Left forelimb (tissue), 1 donor: Measurements from ENCODE around the gene TMEM260.
"Not testable (repeated sequence)": the region's sequence is repeated elsewhere in the genome, so short reads cannot be mapped to it uniquely, and the experiment has no call there.

ENCODE experiments used
- DNase-seq: peaks from one replicate; pipeline ENCODE4 v3.0.0-alpha.2; 2018; ENCODE audit warnings: low spot score

TMEM260 gene

DNA sequence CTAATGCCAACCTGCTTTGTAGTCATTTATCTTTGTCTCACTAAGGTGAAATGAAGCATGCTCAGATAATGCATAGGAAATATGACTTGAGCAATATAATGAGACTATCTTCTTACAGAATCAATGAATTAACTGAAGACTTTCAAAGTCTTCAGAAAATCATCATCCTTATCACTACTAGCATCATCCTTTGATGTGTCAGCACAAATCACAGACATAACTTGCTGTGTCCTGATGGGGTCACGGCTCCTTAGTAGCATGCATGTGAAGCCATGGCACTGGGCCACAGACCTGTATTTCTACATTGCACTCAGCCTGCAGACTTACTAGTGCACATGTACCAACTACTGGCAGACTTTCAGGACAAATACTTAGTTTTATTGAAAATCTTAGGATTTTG, 18.9 kb downstream of the TMEM260 start:
- DNase-seq: no peak

DNA sequence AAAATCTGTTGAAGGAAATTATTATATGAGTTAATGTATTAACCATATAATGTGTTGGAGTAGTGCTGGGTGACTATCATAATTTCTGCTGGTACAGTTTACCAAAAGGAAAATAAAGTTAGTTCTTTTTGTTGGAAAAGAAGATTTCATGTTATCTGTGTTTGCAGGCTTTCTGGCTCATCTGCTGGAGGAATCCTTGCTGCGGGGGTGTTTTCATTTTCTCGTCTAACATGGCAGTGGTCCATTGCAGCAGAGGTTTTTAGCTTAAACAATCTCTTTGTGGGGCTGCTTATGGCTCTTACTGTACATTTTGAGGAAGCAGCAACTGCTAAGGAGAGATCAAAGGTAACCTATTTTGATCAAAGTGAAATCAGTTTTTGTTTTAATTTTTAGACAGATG, 24.1 kb downstream of the TMEM260 start:
- no peak for DNase-seq

DNA sequence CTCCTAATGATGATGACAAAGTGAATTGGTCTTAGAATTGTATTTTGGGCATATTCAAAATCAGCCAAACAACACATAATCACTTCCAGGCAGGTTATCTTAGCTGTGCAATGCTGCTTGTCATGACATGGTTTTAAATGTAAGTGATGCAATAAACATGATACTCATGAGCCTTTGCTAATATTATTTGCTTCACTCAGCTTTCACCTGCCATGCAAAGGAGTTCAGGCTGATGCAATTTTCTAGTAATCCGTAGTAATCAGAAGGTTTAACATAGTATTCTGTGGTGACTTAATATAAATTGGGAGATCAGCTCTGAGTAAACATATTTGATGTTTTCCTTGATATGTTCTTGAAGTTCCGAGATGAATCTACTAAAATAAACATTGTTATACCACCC, 29.1 kb downstream of the TMEM260 start:
- DNase-seq: no peak

DNA sequence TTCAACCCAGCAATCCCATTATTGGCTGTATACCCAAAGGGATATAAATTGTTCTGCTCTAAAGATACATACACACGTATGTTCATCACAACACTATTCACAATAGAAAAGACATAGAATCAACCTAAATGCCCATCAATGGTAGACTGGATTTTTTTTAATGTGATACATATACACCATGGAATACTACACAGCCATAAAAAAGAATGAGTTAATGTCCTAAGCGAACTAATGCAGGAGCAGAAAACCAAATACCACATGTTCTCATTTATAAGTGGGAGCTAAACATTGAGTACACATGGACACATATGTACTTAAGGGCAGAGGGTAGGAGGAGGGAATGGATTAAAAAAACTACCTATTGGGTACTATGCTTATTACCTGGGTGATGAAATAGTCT, 32.1 kb downstream of the TMEM260 start:
- DNase-seq: not testable (repeated sequence)

DNA sequence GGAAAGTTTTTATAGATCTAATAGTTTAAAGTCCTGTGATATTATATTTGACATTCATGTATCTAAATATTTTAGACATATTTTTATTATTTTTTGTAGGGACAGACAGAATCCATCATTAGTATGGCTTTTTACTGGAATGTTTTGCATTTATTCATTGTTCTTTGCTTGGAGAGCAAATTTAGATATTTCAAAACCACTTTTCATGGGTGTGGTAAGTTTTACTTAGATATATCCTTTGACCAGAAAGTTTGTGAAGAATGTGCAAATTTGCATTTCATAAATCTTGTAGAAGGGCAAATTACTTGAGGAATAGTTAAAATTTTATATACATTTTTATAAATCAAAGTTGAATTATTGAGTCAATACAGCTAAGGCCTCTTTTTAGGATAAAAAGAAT, 37.5 kb downstream of the TMEM260 start:
- no peak for DNase-seq

DNA sequence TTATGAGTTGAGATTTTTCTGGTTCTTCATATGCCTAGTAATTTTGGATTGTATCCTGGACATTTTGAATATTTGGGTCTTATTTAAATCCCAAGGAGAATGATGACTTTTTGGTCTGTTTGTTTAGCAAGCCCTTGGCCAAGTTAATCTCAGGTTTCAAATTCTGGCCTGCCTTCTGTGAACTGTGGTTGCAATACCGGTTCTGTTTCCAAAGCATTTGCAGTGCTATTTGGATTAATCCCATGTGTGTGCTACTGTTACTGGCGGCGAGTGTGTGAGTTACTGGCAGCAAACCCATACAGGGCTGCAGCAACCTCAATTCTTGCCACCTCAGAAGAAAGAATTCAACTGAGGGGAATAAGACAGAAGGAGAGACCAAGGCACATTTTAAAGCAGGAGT, 51.1 kb downstream of the TMEM260 start:
- no peak for DNase-seq

DNA sequence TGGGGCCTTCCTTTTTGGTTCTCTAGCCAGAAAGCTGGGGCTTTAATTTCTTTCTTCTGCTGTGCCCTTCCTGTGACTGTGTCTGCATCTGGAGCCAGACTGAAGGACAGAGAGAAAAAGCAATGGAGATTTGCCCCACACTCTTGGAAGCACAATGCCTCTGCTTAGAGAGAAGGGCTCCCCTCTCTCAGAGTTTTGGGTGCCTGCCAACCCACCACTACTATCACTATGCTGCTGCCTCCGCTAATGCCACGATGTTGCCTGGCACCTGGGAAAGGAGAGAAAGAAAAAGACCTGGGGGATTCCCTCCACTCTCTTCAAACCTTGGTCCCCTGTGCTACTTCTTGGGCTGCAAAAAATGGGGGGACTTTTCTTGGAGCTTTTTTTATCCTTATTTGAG, 52.6 kb downstream of the TMEM260 start:
- DNase-seq: no peak

DNA sequence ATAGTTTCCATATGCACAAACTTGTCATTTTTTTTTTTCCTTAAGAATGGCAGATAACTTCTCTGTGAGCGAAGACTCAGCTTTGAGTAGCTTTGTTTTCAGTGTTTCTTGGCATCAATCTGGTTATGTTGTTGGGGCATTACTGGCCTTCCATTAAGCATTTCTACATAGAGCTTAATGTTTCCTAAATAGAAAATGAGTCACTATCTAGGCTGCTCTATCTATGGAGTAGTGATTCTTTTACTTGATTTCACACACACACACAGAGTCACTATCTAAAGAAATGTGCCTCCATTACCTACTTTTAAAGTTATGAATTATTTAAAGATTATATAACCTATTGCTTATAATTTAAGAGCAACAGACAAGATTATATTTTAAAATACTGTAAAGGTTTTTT, 53.9 kb downstream of the TMEM260 start:
- DNase-seq: no peak

DNA sequence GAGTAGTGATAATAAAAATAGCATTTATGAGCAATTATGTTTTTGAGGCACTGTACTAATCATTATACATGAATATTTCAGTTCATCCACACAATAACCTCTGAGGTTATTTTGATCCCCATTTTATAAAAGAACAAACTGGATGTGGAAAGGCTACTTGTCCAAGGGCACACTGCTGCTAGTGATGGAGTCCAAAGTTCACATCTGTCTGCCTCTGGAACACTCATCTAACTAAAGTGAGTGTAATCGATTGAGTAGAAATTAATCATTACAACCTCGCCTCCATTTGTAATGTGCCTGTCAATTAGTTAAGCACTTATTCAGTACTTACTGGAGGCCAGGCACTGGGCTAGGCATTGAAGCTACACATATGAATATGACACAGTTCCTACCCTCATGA, 55.4 kb downstream of the TMEM260 start:
- DNase-seq: no peak

DNA sequence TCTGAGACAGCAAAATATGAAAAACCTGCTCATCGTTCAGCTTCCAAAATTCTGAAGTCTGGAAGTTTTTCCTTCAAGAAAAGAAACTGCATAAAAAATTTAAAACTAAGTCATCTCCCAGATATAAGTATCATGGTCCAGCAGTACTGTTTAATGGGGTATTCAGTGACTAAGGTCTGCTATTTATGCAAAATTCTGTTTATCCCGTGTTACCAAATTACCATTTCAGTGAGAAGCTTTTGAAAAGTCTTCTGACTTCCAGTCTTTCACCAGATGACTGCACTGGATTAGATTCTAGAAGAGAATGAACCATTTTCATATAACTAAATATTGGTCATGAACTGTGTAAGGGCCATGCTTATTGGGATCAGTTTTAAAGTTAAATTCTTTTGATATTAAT, 67.9 kb downstream of the TMEM260 start:
- no peak for DNase-seq

DNA sequence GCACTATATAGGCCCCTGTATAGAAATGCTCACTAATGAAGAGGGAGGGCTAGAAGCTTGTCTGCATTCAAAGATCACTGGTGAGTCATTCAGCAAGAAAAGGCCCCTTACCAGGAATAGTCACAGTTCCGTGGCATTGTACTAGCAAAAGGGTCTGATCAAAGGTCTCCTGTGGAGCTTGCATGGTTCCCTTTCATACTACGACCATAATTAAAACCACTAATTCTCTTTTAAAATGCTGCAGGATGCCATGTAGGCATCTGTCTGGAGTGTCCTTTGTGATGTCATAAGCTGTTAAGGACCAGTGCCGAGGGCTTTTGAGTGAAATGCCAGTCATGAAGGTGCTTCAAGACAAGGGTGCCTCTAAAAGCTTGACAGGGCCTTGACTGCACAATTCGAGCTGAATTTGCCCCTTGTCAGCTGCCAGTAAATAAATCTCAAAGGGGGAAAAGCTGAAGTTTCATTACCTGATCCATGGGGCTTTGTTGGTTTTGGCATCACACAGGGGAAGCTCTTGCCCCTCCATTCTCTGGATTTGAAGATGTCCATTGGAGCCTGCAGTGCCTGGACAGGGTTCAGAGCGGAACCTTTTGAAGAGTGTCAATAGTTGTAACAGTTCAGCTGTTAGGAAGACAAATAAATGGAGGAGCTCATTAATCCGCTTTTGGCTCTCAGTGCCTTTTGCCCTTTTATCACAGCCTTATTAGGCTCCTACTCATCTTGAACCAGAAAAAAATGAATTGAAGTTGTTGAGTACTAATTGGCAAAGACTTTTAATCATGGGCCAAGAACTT, 69.1 kb downstream of the TMEM260 start:
- no peak for DNase-seq

DNA sequence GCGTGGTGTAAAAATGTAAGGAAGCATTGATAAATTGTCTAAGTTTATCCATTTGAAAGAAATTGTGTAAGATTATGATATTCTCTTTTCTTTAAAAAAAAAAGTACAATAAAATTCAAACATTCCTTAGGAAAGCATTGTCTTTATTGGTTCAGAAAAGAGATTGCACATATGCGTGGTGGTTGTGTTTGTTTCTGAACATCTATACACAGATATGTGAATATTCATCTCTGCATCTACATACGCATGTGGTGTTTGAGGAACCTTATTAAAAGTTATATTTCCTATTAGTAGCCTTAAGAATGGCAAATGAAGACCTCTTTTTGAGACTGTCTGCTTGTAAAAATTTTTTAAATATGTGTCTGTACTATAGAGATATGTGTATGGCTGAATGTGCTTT, 69.8 kb downstream of the TMEM260 start:
- no peak for DNase-seq

DNA sequence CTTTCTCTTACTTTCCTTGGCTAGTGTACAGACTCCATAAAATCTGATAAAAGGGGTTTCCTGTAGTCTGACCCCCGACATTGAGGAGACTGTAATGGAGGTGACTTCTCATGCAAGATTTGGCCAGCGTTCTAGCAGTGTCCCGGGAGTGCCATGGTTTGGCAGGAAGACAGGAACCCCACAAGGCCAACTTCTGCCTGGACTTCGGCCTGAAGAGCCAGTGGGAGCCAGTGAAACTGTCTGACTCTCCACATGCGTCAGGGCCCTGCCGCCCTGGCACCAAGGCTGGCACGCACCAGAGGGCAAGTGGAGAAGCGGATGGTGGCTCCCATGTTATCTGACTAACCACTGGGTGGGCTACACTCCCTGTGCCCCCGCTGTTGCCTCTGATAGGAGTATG, 70.5 kb downstream of the TMEM260 start:
- DNase-seq: no peak

DNA sequence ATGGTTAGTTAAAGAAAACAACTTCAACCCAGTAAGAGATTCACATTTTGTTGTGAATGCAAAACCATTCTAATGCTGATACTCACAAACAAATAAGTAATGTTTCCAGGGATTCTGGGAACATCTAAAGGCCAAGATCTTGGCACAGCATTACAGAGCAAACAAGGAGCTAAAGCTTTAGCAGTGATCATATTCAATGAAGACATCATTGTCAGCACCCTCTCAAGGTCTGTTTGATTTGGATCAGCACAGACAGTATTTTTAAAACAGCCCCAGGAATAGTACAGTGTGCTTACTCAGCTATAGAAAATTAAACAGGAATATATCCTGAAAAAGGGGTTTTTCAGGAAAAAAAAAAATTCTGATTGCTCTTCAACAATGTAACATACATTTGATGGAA, 71.4 kb downstream of the TMEM260 start:
- DNase-seq: no peak

DNA sequence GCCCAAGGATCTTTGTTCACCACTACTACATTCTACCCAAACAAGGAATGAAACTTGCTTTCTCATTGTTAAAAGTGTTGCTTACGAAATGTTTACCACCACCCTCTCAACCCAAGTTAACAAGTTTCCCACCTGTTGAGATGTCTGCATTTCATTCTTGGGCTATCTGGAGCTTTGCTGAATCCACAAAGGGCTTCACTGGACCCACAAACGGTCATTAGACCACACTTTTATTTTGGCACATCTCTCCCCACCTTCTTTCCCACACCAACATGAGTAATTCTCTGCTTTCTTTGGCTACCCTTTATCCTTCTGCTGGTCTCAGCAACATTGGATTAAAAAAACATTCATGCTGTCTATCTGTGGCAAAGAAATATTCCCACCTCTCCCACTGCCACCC, 78.0 kb downstream of the TMEM260 start:
- DNase-seq: no peak

DNA sequence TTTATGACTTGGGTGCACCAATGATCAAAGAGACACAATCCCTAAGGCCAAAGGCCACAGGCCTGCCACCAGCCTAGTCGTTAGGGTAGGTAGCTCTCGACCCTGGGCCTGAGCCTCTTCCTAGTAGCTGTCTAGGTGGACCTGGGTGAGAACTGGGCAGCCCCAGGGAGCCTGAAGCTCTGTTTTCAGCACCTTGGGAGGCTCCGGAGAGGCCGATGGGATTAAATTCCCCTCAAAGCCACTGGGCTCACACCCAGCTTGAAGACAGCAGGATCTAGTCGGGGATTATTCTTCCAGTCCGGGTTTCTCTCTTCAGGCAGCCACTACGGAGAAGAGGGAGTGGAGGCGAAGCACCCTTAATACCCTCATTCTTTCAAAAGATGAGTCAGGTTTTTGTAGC, 79.8 kb downstream of the TMEM260 start:
- no peak for DNase-seq

DNA sequence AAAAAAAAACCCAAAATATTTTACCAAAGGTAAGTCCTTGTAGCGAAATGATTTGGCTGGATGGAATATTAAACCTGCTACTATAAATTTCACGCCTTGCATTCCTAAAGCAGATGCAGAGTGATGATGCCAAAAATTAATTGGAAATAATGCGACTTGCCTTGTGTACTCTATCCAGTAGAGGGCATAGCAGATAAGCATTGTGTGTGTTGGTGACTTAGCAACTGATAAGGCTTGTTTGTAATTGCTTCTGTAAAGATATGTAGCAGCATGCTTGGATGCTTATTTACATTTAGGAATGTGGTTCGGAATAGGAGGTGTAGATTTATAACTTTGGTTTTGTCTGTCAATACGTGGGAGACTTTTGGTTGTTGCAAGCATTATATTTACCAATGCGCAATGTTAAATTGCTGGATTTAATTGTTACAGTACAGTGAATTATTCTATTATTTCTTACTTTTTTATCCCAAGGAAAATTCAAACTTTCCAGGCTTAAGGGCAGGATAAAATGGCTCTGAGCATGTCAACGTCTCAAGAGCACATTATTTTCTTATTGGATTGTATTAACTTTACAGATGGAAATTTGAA, 80.5 kb downstream of the TMEM260 start:
- no peak for DNase-seq

DNA sequence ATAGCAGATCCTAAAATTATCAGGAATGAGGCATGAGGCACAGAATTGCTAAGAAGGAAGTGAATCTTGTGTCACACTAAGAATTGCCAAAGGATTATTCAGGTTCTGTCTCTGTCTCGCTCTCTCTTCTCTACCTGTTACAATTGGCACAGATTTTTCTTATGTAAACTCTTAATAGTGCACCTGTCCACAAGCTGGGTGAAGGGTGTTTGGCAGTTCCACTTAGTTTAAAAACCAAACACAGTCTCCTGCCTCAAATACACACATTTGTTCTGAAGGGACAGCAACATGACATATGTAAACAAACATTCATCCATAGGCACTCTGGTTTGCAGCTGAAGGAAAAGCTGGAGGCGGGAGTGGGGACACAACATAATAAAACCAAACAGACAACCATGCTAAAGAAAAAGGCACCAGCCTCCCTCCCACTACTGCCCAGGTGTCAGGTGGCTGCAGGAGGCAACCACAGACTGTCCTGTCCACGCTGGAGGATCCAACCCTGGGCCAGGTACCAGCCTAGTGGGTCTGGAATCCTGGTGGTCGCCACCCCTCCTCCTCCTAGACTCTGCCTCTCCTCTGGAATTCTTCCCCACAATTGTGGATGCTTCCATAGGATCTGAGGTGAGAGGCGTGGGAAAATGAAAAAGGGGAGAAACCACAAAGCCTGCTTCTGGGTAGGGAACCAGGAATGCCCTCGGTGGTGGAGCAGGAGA, 81.2 kb downstream of the TMEM260 start:
- DNase-seq: no peak

DNA sequence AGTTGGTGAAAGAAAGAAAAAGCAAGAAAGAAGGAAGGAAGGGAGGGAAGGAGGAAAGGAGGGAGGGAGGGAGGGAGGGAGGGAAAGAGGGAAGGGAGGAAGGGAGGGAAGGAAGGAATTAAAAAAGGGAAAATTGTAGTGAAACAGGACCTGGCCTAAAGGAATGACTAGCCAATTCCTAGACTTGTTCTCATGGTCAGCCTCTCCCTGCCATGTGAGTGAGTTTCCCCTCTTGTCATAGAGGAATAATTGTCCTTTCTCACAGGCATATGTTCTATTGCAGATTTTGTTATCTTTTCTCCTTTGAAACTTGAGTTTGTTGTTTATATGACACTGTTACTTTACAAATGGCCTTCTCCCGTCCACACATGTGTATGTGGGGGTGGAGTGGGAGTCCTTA, 81.9 kb downstream of the TMEM260 start:
- no peak for DNase-seq

DNA sequence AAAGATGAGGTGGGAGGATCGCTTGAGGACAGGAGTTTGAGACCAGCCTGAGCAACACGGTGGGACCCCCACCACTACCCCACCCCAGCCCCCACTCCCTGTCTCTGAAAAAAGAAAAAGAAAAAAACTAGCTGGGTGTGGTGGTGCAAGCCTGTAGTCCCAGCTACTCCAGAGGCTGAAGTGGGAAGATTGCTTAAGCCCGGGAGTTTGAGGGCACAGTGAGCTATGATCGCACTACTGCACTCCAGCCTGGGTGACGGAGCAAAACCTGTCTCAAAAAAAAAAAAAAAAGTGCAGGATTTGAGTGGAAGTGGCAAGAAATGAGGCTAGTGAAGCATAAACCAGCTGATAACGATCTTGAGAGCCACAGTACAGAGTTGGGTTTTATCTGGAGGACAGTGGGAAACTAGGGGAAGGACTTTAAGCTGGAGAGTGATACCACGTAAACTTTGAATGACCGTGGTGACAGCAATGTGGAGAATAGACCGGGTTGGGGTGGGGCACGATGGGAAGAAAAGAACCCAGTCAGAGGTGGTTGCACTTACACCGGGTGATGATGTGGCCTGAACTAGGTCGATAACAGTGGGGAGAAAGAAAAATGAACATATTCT, 85.3 kb downstream of the TMEM260 start:
- DNase-seq: no peak

DNA sequence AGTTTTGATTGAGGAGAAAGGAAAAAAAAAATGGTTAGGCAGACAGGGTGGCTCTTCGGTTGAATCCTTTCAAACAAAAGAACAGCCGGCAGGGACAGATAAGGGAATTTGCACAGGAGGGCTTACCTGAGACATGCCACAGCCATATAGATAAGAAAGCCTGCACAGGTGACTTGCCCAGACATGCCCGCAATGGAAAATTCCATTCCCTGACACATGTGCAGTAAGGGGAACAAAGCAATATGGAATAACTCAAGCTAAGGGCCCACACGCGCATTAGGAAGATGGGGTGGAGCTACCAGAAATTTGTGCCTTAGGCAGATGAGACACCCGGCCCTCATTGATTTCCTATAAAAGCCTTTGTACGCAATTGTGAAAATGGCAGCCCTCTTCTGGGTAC, 86.7 kb downstream of the TMEM260 start:
- no peak for DNase-seq

DNA sequence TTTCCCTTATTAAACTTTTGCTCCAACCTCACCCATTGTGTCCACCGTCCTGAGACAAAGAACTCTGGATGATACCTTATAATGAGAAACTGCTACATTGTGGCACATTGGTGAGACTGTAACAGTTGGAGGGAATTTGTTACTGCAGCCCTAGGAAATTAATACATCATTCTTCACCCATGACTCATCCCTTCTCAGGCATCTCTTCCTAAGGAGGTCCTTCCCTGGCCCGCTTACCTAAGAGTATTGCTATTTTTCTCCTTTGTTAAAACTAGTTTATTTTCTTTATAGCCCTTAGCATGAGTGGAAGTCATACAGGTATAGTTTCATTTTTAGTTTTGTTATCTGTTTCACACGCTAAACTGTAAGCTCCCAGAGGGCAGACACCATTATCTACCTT, 87.1 kb downstream of the TMEM260 start:
- DNase-seq: no peak

DNA sequence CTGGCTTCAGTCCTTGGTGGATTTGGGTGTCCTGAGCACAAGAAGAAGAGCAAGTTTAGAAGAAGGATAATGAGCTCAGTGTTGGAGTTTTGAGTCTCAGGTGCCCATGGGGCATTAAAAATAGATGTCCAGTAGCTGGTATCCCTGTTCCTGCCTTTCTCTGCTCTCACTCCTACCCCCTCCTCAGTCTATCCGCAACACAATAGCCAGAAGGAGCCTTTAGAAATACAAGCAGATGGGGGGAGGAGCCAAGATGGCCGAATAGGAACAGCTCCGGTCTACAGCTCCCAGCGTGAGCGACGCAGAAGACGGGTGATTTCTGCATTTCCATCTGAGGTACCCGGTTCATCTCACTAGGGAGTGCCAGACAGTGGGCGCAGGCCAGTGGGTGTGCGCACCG, 87.7 kb downstream of the TMEM260 start:
- DNase-seq: not testable (repeated sequence)
